Measurements from ENCODE around the gene MALT1. TPM values are rescaled to one million over a fixed set of nuclear protein-coding genes. Genes with fewer than 3 reads are reported as not detected.

MALT1 gene
- total and polyA plus RNA-seq, 2 experiments from 2014 or later = 5.2 to 18.8 TPM

GRCh38 chr18:58695772-58696171 is 24.5 kb downstream of the MALT1 start:
- Mint-ChIP-seq H3K9me3 (peaks cover 6% of the 10 kb centered on the region; the same call in 1 of the 3 replicates), H3K4me3 (no peak overlapping the region)
- H4K20me1 ChIP-seq (replicated peaks; ENCODE audit: insufficient read depth) = no peaks in the 10 kb centered on the region

More at GRCh38 chr18:58695772-58696171, 24.5 kb downstream of the MALT1 start:
- no peak overlapping the region for H3K4me3 ChIP-seq
- H3K9me2 ChIP-seq (ENCODE audit: insufficient read depth) = no peaks in the 10 kb centered on the region
- H3K36me3 Mint-ChIP-seq (ENCODE audit: low read depth) = peaks cover 11% of the 10 kb centered on the region
- H3K27me3 ChIP-seq (ENCODE audit: insufficient read depth) = no peaks in the 10 kb centered on the region
- H3K27ac Mint-ChIP-seq = no peak overlapping the region
- H3K79me2 ChIP-seq (replicated peaks; ENCODE audit: insufficient read depth) = no peaks in the 10 kb centered on the region
- ATAC-seq (no peak), DNase-seq (ENCODE audit: low spot score) (no peak)
- no peaks in the 10 kb centered on the region for H3F3A ChIP-seq (replicated peaks; ENCODE audit: low read depth)
- H3K4me1 Mint-ChIP-seq = peaks cover 13% of the 10 kb centered on the region
- H3K27me3 Mint-ChIP-seq (ENCODE audit: insufficient read depth, low read depth, poor library complexity) = peaks cover 3% of the 10 kb centered on the region
- H3K4me1 ChIP-seq (ENCODE audit: insufficient read depth) = peaks cover 4% of the 10 kb centered on the region; the same call in 1 of the 2 replicates
- no peak overlapping the region for H3K4me2 ChIP-seq
- no peak overlapping the region for H2AFZ ChIP-seq
- H3K27ac ChIP-seq (ENCODE audit: low read depth) = no peak overlapping the region
- H3K36me3 ChIP-seq (ENCODE audit: insufficient read depth) = no peaks in the 10 kb centered on the region
- TF ChIP-seq NANOG (IDR thresholded peaks at IDR 0.05; ENCODE audit: borderline replicate concordance) = no peak
- TF ChIP-seq ETS1 (IDR thresholded peaks at IDR 0.05) = no peak
- no peak for TF ChIP-seq STAT1 (IDR thresholded peaks at IDR 0.05; ENCODE audit: unreplicated experiment)
- TF ChIP-seq EZH2 (IDR thresholded peaks at IDR 0.05; ENCODE audit: low read depth, unreplicated experiment) = no peak
- TF ChIP-seq EZH2phosphoT487 (IDR thresholded peaks at IDR 0.05; ENCODE audit: unreplicated experiment) = no peak
- TF ChIP-seq ZNF114 (CRISPR knock-in tag; IDR thresholded peaks at IDR 0.05) = no peak
- TF ChIP-seq ZNF331 (CRISPR knock-in tag; IDR thresholded peaks at IDR 0.05; ENCODE audit: low read depth) = no peak
- TF ChIP-seq CREB1 (CRISPR knock-in tag; IDR thresholded peaks at IDR 0.05; ENCODE audit: low read depth) = no peak
- TF ChIP-seq ZNF462 (CRISPR knock-in tag; IDR thresholded peaks at IDR 0.05) = no peak
- TF ChIP-seq POLR2AphosphoS5 (IDR thresholded peaks at IDR 0.05; ENCODE audit: low read depth) = no peak
- no peak for TF ChIP-seq CTCF (conservative IDR thresholded peaks at IDR 0.05; ENCODE audit: low read depth in 2 of 2)
- TF ChIP-seq REST (IDR thresholded peaks at IDR 0.05; ENCODE audit: unreplicated experiment) = no peak
- no peak for TF ChIP-seq JUNB (IDR thresholded peaks at IDR 0.05; ENCODE audit: unreplicated experiment)
